ENCODE results near the gene SKI. TPM values are rescaled to one million over a fixed set of nuclear protein-coding genes. Genes with fewer than 3 reads are reported as not detected.

SKI gene
- total RNA-seq, 1 experiment from 2014 or later: 13.1 TPM

- Histone ChIP-seq H3K9me3 (replicated peaks) (no peaks in the 10 kb centered on the region), H3K27me3 (peaks cover 9% of the 10 kb centered on the region; the same call in 1 of the 2 replicates), H3K4me1 (peaks cover 21% of the 10 kb centered on the region), H3K36me3 (no peaks in the 10 kb centered on the region), H3K4me3 (no peak overlapping the region), H3K27ac (no peak overlapping the region)
- no peak for DNase-seq
Observed at GRCh38 chr1:2337501-2337900, 109.4 kb downstream of the SKI start.

- Histone ChIP-seq H3K4me1 (peaks cover 23% of the 10 kb centered on the region), H3K27me3 (peaks cover 15% of the 10 kb centered on the region; the same call in 1 of the 2 replicates), H3K36me3 (no peaks in the 10 kb centered on the region), H3K9me3 (replicated peaks) (no peaks in the 10 kb centered on the region), H3K27ac (no peak overlapping the region), H3K4me3 (no peak overlapping the region)
- no peak for DNase-seq
Observed at GRCh38 chr1:2339206-2340085, 111.3 kb downstream of the SKI start.

- no peak for DNase-seq
Observed at GRCh38 chr1:2340086-2340917, 112.2 kb downstream of the SKI start.

GRCh38 chr1:2340918-2341254, 112.8 kb downstream of the SKI start:
- Histone ChIP-seq H3K9me3 (replicated peaks) (no peaks in the 10 kb centered on the region), H3K27me3 (peaks cover 22% of the 10 kb centered on the region; the same call in 1 of the 2 replicates), H3K4me3 (no peak overlapping the region), H3K36me3 (no peaks in the 10 kb centered on the region), H3K27ac (no peak overlapping the region), H3K4me1 (peaks cover 15% of the 10 kb centered on the region)
- DNase-seq: no peak

More at GRCh38 chr1:2340086-2340917, 112.2 kb downstream of the SKI start:
- no peaks in the 10 kb centered on the region for H3K36me3 ChIP-seq
- H3K27me3 ChIP-seq: peaks cover 22% of the 10 kb centered on the region; the same call in 1 of the 2 replicates
- H3K4me3 ChIP-seq: no peak overlapping the region
- peaks cover 17% of the 10 kb centered on the region for H3K4me1 ChIP-seq
- no peaks in the 10 kb centered on the region for H3K9me3 ChIP-seq (replicated peaks)
- no peak overlapping the region for H3K27ac ChIP-seq

- Histone ChIP-seq H3K9me3 (replicated peaks) (no peaks in the 10 kb centered on the region), H3K27me3 (peaks cover 22% of the 10 kb centered on the region; the same call in 1 of the 2 replicates), H3K4me3 (no peak overlapping the region), H3K4me1 (peaks cover 5% of the 10 kb centered on the region; the same call in 1 of the 2 replicates), H3K27ac (no peak overlapping the region), H3K36me3 (no peaks in the 10 kb centered on the region)
- DNase-seq: no peak
Observed at GRCh38 chr1:2341706-2342383, 113.7 kb downstream of the SKI start.

GRCh38 chr1:2342384-2343022, 114.4 kb downstream of the SKI start:
- Histone ChIP-seq H3K27ac (no peak overlapping the region), H3K27me3 (peaks cover 22% of the 10 kb centered on the region; the same call in 1 of the 2 replicates), H3K9me3 (replicated peaks) (no peaks in the 10 kb centered on the region), H3K4me3 (no peak overlapping the region), H3K4me1 (peaks cover 5% of the 10 kb centered on the region; the same call in 1 of the 2 replicates), H3K36me3 (no peaks in the 10 kb centered on the region)
- no peak for DNase-seq

- Histone ChIP-seq H3K36me3 (no peaks in the 10 kb centered on the region), H3K27ac (no peak overlapping the region), H3K27me3 (peaks cover 22% of the 10 kb centered on the region; the same call in 1 of the 2 replicates), H3K4me3 (no peak overlapping the region), H3K4me1 (peaks cover 5% of the 10 kb centered on the region; the same call in 1 of the 2 replicates), H3K9me3 (replicated peaks) (no peaks in the 10 kb centered on the region)
- DNase-seq: no peak
Observed at GRCh38 chr1:2343023-2343935, 115.2 kb downstream of the SKI start.

GRCh38 chr1:2344121-2344681, 116.1 kb downstream of the SKI start:
- Histone ChIP-seq H3K4me1 (peaks cover 5% of the 10 kb centered on the region; the same call in 1 of the 2 replicates), H3K9me3 (replicated peaks) (no peaks in the 10 kb centered on the region)

GRCh38 chr1:2344744-2345296, 116.7 kb downstream of the SKI start:
- Histone ChIP-seq H3K27ac (no peak overlapping the region), H3K27me3 (peaks cover 22% of the 10 kb centered on the region; the same call in 1 of the 2 replicates), H3K4me1 (peaks cover 5% of the 10 kb centered on the region; the same call in 1 of the 2 replicates), H3K36me3 (no peaks in the 10 kb centered on the region), H3K9me3 (replicated peaks) (no peaks in the 10 kb centered on the region), H3K4me3 (no peak overlapping the region)
- peak in 1 of 2 experiments; percentile 39 for DNase-seq

More at GRCh38 chr1:2344121-2344681, 116.1 kb downstream of the SKI start:
- no peak for DNase-seq
- Histone ChIP-seq H3K36me3 (no peaks in the 10 kb centered on the region), H3K4me3 (no peak overlapping the region), H3K27me3 (peaks cover 22% of the 10 kb centered on the region; the same call in 1 of the 2 replicates), H3K27ac (no peak overlapping the region)

GRCh38 chr1:2345297-2346075, 117.4 kb downstream of the SKI start:
- DNase-seq: peak in 1 of 2 experiments; percentile 3
- H3K36me3 ChIP-seq: no peaks in the 10 kb centered on the region
- peaks cover 5% of the 10 kb centered on the region; the same call in 1 of the 2 replicates for H3K4me1 ChIP-seq
- H3K27ac ChIP-seq: no peak overlapping the region
- peaks cover 22% of the 10 kb centered on the region; the same call in 1 of the 2 replicates for H3K27me3 ChIP-seq
- H3K4me3 ChIP-seq: no peak overlapping the region
- no peaks in the 10 kb centered on the region for H3K9me3 ChIP-seq (replicated peaks)

GRCh38 chr1:2346691-2347408, 118.7 kb downstream of the SKI start:
- Histone ChIP-seq H3K4me3 (no peak overlapping the region), H3K36me3 (no peaks in the 10 kb centered on the region), H3K27ac (no peak overlapping the region), H3K4me1 (peaks cover 5% of the 10 kb centered on the region; the same call in 1 of the 2 replicates), H3K27me3 (peaks cover 23% of the 10 kb centered on the region), H3K9me3 (replicated peaks) (no peaks in the 10 kb centered on the region)
- DNase-seq: peak in 1 of 2 experiments; percentile 5
